Pulmonary artery endothelial cell (primary cell): ENCODE results near the gene EIF3I. TPM values are rescaled to one million over a fixed set of nuclear protein-coding genes. Genes with fewer than 3 reads are reported as not detected.
A peak's percentile ranks its signal among the peaks of the same experiment; 100 is the strongest.

ENCODE experiments used
- DNase-seq: peaks from one replicate; pipeline ENCODE4 v3.0.0-alpha.2; 2011; ENCODE audit warnings: low read depth, low spot score
- total RNA-seq: library from RNA; depleted of rRNA; stranded (reverse); fragments of >200 nt; gene quantifications from 2 replicates; pipeline ENCODE4 v1.2.3, GENCODE V29; 2014

The EIF3I gene
- 361 and 372 TPM in 2 replicates for total RNA-seq

GRCh38 chr1:32221980-32222755 is at the start of gene EIF3I, which contains the start of gene TMEM234:
Gene EIF3I, plus strand, starts transcription at chr1:32222407. Its CDS starts 35 bp downstream, at chr1:32222442.
Gene TMEM234, minus strand, starts transcription at chr1:32222353. Its CDS starts 31 bp downstream, at chr1:32222322.
- DNase-seq, result peak; percentile 77

- no peak for DNase-seq
Measured at GRCh38 chr1:32172621-32173245, 49.5 kb upstream of the EIF3I start.

GRCh38 chr1:32178380-32179192 is 43.6 kb upstream of the EIF3I start:
- DNase-seq, result no peak

GRCh38 chr1:32179193-32179442 is 43.1 kb upstream of the EIF3I start:
- DNase-seq, result no peak

GRCh38 chr1:32179443-32180185 is 42.6 kb upstream of the EIF3I start, which contains the start of gene TXLNA:
Gene TXLNA, plus strand, starts transcription at chr1:32179675. Its CDS starts 671 bp downstream, at chr1:32180346.
- DNase-seq, result peak; percentile 73

- no peak for DNase-seq
Measured at GRCh38 chr1:32180186-32181060, 41.8 kb upstream of the EIF3I start.

GRCh38 chr1:32181065-32181464 is 41.1 kb upstream of the EIF3I start:
- DNase-seq, result no peak

- DNase-seq, result no peak
Measured at GRCh38 chr1:32181563-32181962, 40.6 kb upstream of the EIF3I start.

GRCh38 chr1:32182060-32182459 is 40.1 kb upstream of the EIF3I start:
- DNase-seq, result no peak

GRCh38 chr1:32184650-32185049 is 37.6 kb upstream of the EIF3I start:
- no peak for DNase-seq

GRCh38 chr1:32186077-32186476 is 36.1 kb upstream of the EIF3I start:
- no peak for DNase-seq

GRCh38 chr1:32186491-32186890 is 35.7 kb upstream of the EIF3I start:
- no peak for DNase-seq

- no peak for DNase-seq
Measured at GRCh38 chr1:32187850-32188249, 34.4 kb upstream of the EIF3I start.

- DNase-seq, result no peak
Measured at GRCh38 chr1:32192220-32192948, 29.8 kb upstream of the EIF3I start.

GRCh38 chr1:32194984-32195383 is 27.2 kb upstream of the EIF3I start:
- no peak for DNase-seq

GRCh38 chr1:32195531-32195930 is 26.7 kb upstream of the EIF3I start:
- no peak for DNase-seq

GRCh38 chr1:32195972-32196823 is 26.0 kb upstream of the EIF3I start:
- DNase-seq, result no peak

- no peak for DNase-seq
Measured at GRCh38 chr1:32197074-32197473, 25.1 kb upstream of the EIF3I start.

- no peak for DNase-seq
Measured at GRCh38 chr1:32197837-32198236, 24.4 kb upstream of the EIF3I start.
